Erythroblast (primary cell): ENCODE measurements around the gene ACP5.

ENCODE experiments used
- GATA1 ChIP-seq: IDR thresholded peaks from 2 replicates; pipeline ENCODE4 v1.6.1; 2011; ENCODE audit warnings: low read depth, mild to moderate bottlenecking, control low read depth, low read length, moderate library complexity
- POLR2A ChIP-seq: IDR thresholded peaks from 2 replicates; pipeline ENCODE4 v1.6.1; 2011; ENCODE audit warnings: mild to moderate bottlenecking, low read length

DNA sequence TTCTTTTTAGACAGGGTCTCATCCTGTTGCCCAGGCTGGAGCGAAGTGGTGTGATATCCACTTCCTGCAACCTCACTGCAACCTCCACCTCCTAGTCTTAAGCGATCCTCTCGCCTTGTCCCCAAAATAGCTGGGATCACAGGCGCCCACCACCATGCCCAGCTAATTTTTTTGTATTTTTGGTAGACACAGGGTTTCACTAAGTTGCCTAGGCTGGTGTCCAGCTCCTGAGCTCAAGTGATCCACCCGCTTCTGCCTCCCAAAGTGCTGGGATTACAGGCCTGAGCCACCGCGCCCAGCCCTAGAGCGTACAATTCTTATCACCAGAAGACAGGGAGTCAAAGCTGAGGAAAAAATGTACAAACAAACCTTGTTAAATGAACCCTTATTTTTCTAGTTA is 13.9 kb downstream of the ACP5 start:
- TF ChIP-seq POLR2A = peak; percentile 51
- TF ChIP-seq GATA1 = no peak
